HG03025 (cell line): ENCODE measurements around the gene ITPR1.

ENCODE experiments used
- ATAC-seq: cut with Tn5 transposase; IDR thresholded peaks from one replicate; pipeline ENCODE4 v1.9.1; 2021; ENCODE audit warnings: mild to moderate bottlenecking, moderate library complexity; ENCODE audit not compliant: unreplicated experiment, low FRiP score

The ITPR1 gene

GRCh38 chr3:4856564-4856963 lies 363.4 kb downstream of the ITPR1 start:
- ATAC-seq: no peak

GRCh38 chr3:4856986-4857385 lies 363.8 kb downstream of the ITPR1 start:
- no peak for ATAC-seq

GRCh38 chr3:4859788-4860187 lies 366.6 kb downstream of the ITPR1 start:
- no peak for ATAC-seq

- no peak for ATAC-seq
Measured at GRCh38 chr3:4862973-4863372, 369.8 kb downstream of the ITPR1 start.

GRCh38 chr3:4864503-4864902 lies 371.4 kb downstream of the ITPR1 start:
- no peak for ATAC-seq

- no peak for ATAC-seq
Measured at GRCh38 chr3:4865714-4866113, 372.6 kb downstream of the ITPR1 start.

- ATAC-seq: no peak
Measured at GRCh38 chr3:4866866-4867265, 373.7 kb downstream of the ITPR1 start.

GRCh38 chr3:4877173-4877787 lies 384.1 kb downstream of the ITPR1 start:
- no peak for ATAC-seq

GRCh38 chr3:4880850-4881249 lies 387.7 kb downstream of the ITPR1 start:
- no peak for ATAC-seq

- no peak for ATAC-seq
Measured at GRCh38 chr3:4882548-4882947, 389.4 kb downstream of the ITPR1 start.

GRCh38 chr3:4883011-4883410 lies 389.9 kb downstream of the ITPR1 start:
- ATAC-seq: no peak

GRCh38 chr3:4884888-4885287 lies 391.7 kb downstream of the ITPR1 start:
- no peak for ATAC-seq

GRCh38 chr3:4885316-4885715 lies 392.2 kb downstream of the ITPR1 start:
- ATAC-seq: no peak

- ATAC-seq: no peak
Measured at GRCh38 chr3:4886448-4886847, 393.3 kb downstream of the ITPR1 start.

GRCh38 chr3:4887177-4887576 lies 394.0 kb downstream of the ITPR1 start:
- no peak for ATAC-seq

GRCh38 chr3:4888913-4889846 lies 396.0 kb downstream of the ITPR1 start:
- ATAC-seq: no peak

GRCh38 chr3:4889896-4890295 lies 396.7 kb downstream of the ITPR1 start:
- no peak for ATAC-seq

- ATAC-seq: no peak
Measured at GRCh38 chr3:4894891-4895530, 401.9 kb downstream of the ITPR1 start.

- ATAC-seq: no peak
Measured at GRCh38 chr3:4895838-4896237, 402.7 kb downstream of the ITPR1 start.
